B cell (primary cell): ENCODE data around the gene BANP. TPM values are rescaled to one million over a fixed set of nuclear protein-coding genes. Genes with fewer than 3 reads are reported as not detected.
"Not testable (repeated sequence)": the region's sequence is repeated elsewhere in the genome, so short reads cannot be mapped to it uniquely, and the experiment has no call there.

Experiments used
- ATAC-seq: fragments of 200-7000 bp; cut with Tn5 transposase; one replicate; pipeline ENCODE4 v1.10.0; 2021; ENCODE audit warnings: low read depth, mild to moderate bottlenecking, moderate number of reproducible peaks, moderate library complexity
- CTCF ChIA-PET: fragments of 350-600 bp; sonication (Branson Sonifier 250); formaldehyde crosslinking; loops from one replicate; lab custom pipeline; 2021; ENCODE audit warnings: antibody characterized with exemption, inconsistent platforms; lab: Charles Lee
- POLR2A ChIA-PET: fragments of 350-600 bp; sonication (Branson Sonifier 250); formaldehyde crosslinking; loops from one replicate; lab custom pipeline; 2021; ENCODE audit warnings: antibody characterized with exemption; lab: Charles Lee
- DNase-seq: peaks from one replicate; pipeline ENCODE4 v3.0.0; 2013
- H2AFZ ChIP-seq: 2 replicates; pipeline ENCODE4 v1.6.1; 2012; ENCODE audit warnings: mild to moderate bottlenecking, low read depth, low read length; ENCODE audit not compliant: insufficient read depth, poor library complexity, severe bottlenecking
- H3K27ac ChIP-seq, 2 donors: 1 replicate in 1 of 2; 2 replicates in 1 of 2; pipeline ENCODE4 v1.5.1; 2012 to 2013; ENCODE audit warnings: low read length in 2 of 2, mild to moderate bottlenecking in 2 of 2, moderate library complexity in 1 of 2
- H3K27me3 ChIP-seq, 4 experiments: fragments of 200-600 bp in 1 of 4; sonication (generic) in 1 of 4; replicated peaks in 1 of 4; 1 replicate in 2 of 4; 2 replicates in 2 of 4; pipeline versions ENCODE4 v1.6.1 to v1.7.0; 2013 to 2016; ENCODE audit warnings: low read length in 3 of 4, mild to moderate bottlenecking in 2 of 4, mixed read lengths in 1 of 4, moderate library complexity in 1 of 4; ENCODE audit not compliant: insufficient read depth in 4 of 4, control insufficient read depth in 3 of 4; ENCODE audit errors: control extremely low read depth in 1 of 4
- H3K36me3 ChIP-seq, 2 experiments: replicated peaks in 1 of 2; 1 replicate in 1 of 2; 2 replicates in 1 of 2; pipeline versions ENCODE4 v1.6.1 to v1.7.1; 2013; ENCODE audit warnings: low read length in 1 of 2; ENCODE audit not compliant: insufficient read depth in 2 of 2, control insufficient read depth in 1 of 2; ENCODE audit errors: control extremely low read depth in 1 of 2, extremely low read depth in 1 of 2
- H3K4me1 ChIP-seq, 2 donors: fragments of 200-600 bp in 1 of 2; sonication (generic) in 1 of 2; 1 replicate in 1 of 2; 2 replicates in 1 of 2; pipeline versions ENCODE4 v1.5.1 to v1.6.1; 2013 to 2017; ENCODE audit warnings: low read length in 2 of 2; ENCODE audit not compliant: control insufficient read depth in 2 of 2, insufficient read depth in 2 of 2
- H3K4me2 ChIP-seq: replicated peaks from 2 replicates; pipeline ENCODE3; 2012; ENCODE audit warnings: mild to moderate bottlenecking, low read depth, low read length; ENCODE audit not compliant: poor library complexity, severe bottlenecking
- H3K4me3 ChIP-seq, 5 experiments: fragments of 200-600 bp in 1 of 5; sonication (generic) in 1 of 5; 1 replicate in 3 of 5; 2 replicates in 2 of 5; pipeline versions ENCODE4 v1.5.1 to v1.7.0; 2011 to 2016; ENCODE audit warnings: low read length in 4 of 5, mild to moderate bottlenecking in 4 of 5, low read depth in 2 of 5, control low read depth in 1 of 5, moderate library complexity in 1 of 5; ENCODE audit not compliant: insufficient read depth in 1 of 5; ENCODE audit errors: control extremely low read depth in 1 of 5, extremely low read depth in 1 of 5
- H3K79me2 ChIP-seq: fragments of 200-600 bp; sonication (generic); one replicate; pipeline ENCODE4 v1.6.0; 2016; ENCODE audit warnings: low read length; ENCODE audit not compliant: control insufficient read depth, insufficient read depth
- H3K9ac ChIP-seq: fragments of 200-600 bp; sonication (generic); 2 replicates; pipeline ENCODE4 v1.6.1; 2017; ENCODE audit warnings: mild to moderate bottlenecking, low read length, moderate library complexity
- H3K9me3 ChIP-seq, 3 donors: one replicate each; pipeline versions ENCODE4 v1.6.1 to v1.7.1; 2013; ENCODE audit warnings: low read length in 2 of 3; ENCODE audit not compliant: control insufficient read depth in 2 of 3, insufficient read depth in 1 of 3; ENCODE audit errors: control extremely low read depth in 1 of 3
- H4K20me1 ChIP-seq: 2 replicates; pipeline ENCODE4 v1.6.0; 2012; ENCODE audit warnings: mild to moderate bottlenecking, low read length; ENCODE audit not compliant: insufficient read depth, control insufficient read depth, poor library complexity, severe bottlenecking
- H3K27ac Mint-ChIP-seq: one replicate; pipeline ENCODE4 v1.8.0; 2021; ENCODE audit warnings: mixed read lengths
- H3K27me3 Mint-ChIP-seq: one replicate; pipeline ENCODE4 v1.8.0; 2021; ENCODE audit warnings: mixed read lengths
- H3K4me1 Mint-ChIP-seq: one replicate; pipeline ENCODE4 v1.8.0; 2021; ENCODE audit warnings: mixed read lengths
- H3K4me3 Mint-ChIP-seq: one replicate; pipeline ENCODE4 v1.8.0; 2021; ENCODE audit warnings: mixed read lengths
- H3K9me3 Mint-ChIP-seq: one replicate; pipeline ENCODE4 v1.8.0; 2022; ENCODE audit warnings: mixed read lengths; ENCODE audit not compliant: insufficient read depth
- EZH2 ChIP-seq: IDR thresholded peaks from 2 replicates; pipeline ENCODE4 v1.6.1; 2012; ENCODE audit warnings: borderline replicate concordance, low read depth, mild to moderate bottlenecking, moderate library complexity, low read length; ENCODE audit not compliant: insufficient read depth, poor library complexity, severe bottlenecking
- WGBS: methylation state at CpG from one replicate; pipeline ENCODE4 v1.1.5; 2013; ENCODE audit warnings: missing lambda C conversion rate; ENCODE audit not compliant: insufficient coverage; 5-methylcytosine and 5-hydroxymethylcytosine counted together
- intact Hi-C: fragments of 100-400 bp; cut with micrococcal nuclease; formaldehyde crosslinking; loops from one replicate; pipeline ENCODE4 v1.10.0; 2022
- polyA plus RNA-seq: library from polyadenylated mRNA; depleted of rRNA; stranded (reverse); fragments of >200 nt; gene quantifications from 2 replicates; pipeline ENCODE4 v1.2.3, GENCODE V29; 2012
- total RNA-seq, 2 donors: library from RNA; stranded (reverse); fragments of 120-200 nt in 1 of 2; gene quantifications; 1 replicate in 1 of 2; 2 replicates in 1 of 2; pipeline versions ENCODE4 v1.2.3 to v1.2.4, GENCODE V29; 2013 to 2022
- TF ChIP-seq, protein P1 (sequence below): fragments of 200-600 bp; IDR thresholded peaks from one replicate; pipeline ENCODE4 v1.8.0; 2022; ENCODE audit warnings: antibody characterized with exemption, mild to moderate bottlenecking

Gene BANP
- total and polyA plus RNA-seq, 2 donors (not counting 1 experiment from before 2014, with no cell fraction given), result 44.4 to 181 TPM

DNA sequence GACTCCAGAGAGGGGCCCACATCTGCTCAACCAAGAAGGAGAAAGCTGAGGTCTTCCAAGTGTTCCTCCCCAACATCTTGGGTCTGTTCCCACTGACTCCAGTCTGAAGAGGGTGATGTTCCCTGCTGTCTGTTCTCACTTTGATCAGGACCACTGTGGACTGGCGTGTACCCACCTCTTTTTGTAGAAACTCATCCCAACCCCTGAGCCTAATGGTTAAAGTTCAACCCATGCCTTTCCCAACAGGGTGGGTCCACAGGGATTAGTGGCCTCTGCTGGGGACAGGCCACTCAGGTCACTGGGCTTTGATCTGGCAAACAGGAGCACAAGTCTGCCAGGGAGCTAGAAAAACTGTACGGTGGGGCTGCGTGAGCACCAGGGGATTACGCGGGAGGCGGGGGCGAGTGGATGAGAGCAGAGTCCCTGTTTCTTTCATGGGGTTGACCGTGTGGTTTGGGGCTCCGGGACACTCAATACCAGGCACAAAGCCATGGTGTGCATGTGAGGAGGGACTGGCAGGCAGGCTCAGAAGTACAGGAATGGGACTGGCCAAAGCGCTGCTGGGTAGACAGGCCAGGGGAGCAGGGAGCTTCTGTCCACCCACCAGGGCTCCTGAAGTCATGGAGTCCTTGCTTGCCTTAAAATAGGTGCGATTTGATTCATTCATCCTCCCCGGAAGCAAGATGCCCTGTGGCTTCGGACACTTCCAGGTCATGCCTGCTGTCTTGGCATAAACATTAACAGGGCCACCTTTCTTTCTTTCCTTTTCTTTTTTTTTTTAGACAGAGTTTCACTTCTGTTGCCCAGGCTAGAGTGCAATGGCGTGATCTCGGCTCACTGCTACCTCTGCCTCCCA lies 14.6 kb upstream of the BANP start, which contains the start of gene CA5A:
Gene CA5A, minus strand, starts transcription at position 155 of the 856 bp plus-strand sequence. Its CDS starts 79 bp downstream, at position 76.
- Histone ChIP-seq H3K27ac (no peak within 1 kb of the TSS), H3K9ac (no peak within 1 kb of the TSS), H2AFZ (no peak within 1 kb of the TSS), H4K20me1 (no peaks in the 10 kb centered on the region), H3K79me2 (no peaks in the 10 kb centered on the region), H3K4me3 (no peak within 1 kb of the TSS), H3K4me2 (no peak within 1 kb of the TSS), H3K4me1 (peaks cover 0 to 7% of the 10 kb centered on the region in 2 donors), H3K36me3 (no peaks in the 10 kb centered on the region), H3K9me3 (peaks cover 0 to 2% (median 0%) of the 10 kb centered on the region in 3 donors), H3K27me3 (no peaks in the 10 kb centered on the region)
- H3K27me3 Mint-ChIP-seq, result peaks cover 16% of the 10 kb centered on the region
- intact Hi-C loops, result no loop called here
- POLR2A ChIA-PET, result no interaction called here
- CTCF ChIA-PET, result no interaction called here
- H3K9me3 Mint-ChIP-seq, result no peaks in the 10 kb centered on the region
- 92% methylated on average over 14 of the region's 15 CpGs for WGBS
- no peak within 1 kb of the TSS for H3K4me3 Mint-ChIP-seq
- no peak for DNase-seq
- H3K4me1 Mint-ChIP-seq, result peaks cover 5% of the 10 kb centered on the region
- TF ChIP-seq, protein P1, sequence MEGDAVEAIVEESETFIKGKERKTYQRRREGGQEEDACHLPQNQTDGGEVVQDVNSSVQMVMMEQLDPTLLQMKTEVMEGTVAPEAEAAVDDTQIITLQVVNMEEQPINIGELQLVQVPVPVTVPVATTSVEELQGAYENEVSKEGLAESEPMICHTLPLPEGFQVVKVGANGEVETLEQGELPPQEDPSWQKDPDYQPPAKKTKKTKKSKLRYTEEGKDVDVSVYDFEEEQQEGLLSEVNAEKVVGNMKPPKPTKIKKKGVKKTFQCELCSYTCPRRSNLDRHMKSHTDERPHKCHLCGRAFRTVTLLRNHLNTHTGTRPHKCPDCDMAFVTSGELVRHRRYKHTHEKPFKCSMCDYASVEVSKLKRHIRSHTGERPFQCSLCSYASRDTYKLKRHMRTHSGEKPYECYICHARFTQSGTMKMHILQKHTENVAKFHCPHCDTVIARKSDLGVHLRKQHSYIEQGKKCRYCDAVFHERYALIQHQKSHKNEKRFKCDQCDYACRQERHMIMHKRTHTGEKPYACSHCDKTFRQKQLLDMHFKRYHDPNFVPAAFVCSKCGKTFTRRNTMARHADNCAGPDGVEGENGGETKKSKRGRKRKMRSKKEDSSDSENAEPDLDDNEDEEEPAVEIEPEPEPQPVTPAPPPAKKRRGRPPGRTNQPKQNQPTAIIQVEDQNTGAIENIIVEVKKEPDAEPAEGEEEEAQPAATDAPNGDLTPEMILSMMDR, result no peak
- no peak for TF ChIP-seq EZH2
- ATAC-seq, result no peak
- H3K27ac Mint-ChIP-seq, result no peak within 1 kb of the TSS

DNA sequence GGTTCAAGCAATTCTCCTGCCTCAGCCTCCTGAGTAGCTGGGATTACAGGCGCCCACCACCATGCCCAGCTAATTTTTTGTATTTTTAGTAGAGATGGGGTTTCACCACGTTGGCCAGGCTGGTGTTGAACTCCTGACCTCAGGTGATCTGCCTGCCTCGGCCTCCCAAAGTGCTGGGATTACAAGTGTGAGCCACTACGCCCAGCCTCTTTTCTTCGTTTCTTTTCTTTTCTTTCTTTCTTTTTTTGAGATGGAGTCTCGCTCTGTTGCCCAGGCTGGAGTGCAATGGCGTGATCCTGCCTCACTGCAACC lies 14.0 kb upstream of the BANP start:
- H3K4me1 ChIP-seq, H3K27ac Mint-ChIP-seq, H3K36me3 ChIP-seq, CTCF ChIA-PET, H3K4me3 Mint-ChIP-seq, intact Hi-C loops, H4K20me1 ChIP-seq, H3K4me2 ChIP-seq, H3K27me3 ChIP-seq, H3K79me2 ChIP-seq, ATAC-seq, DNase-seq, H3K4me1 Mint-ChIP-seq, H3K9me3 Mint-ChIP-seq, H3K4me3 ChIP-seq, H3K27ac ChIP-seq, H3K9me3 ChIP-seq, H2AFZ ChIP-seq, H3K9ac ChIP-seq, POLR2A ChIA-PET: not testable (repeated sequence)
- H3K27me3 Mint-ChIP-seq, result peaks cover 14% of the 10 kb centered on the region
- 94% methylated on average over 5 of the region's 7 CpGs for WGBS
